Retinal pigment epithelial cell (primary cell): ENCODE results near the gene MYNN.

Experiments
- DNase-seq: peaks from one replicate; pipeline ENCODE4 v3.0.0-alpha.2; 2010; ENCODE audit warnings: low read depth
- H3K4me3 ChIP-seq: 2 replicates; pipeline ENCODE4 v1.5.1; 2011; ENCODE audit warnings: mild to moderate bottlenecking, low read length, control low read depth, moderate library complexity
- TF ChIP-seq, protein P1 (sequence below): conservative IDR thresholded peaks from 2 replicates; pipeline ENCODE4 v1.5.1; 2011; ENCODE audit warnings: low read depth, low read length, control low read depth, inconsistent platforms

MYNN gene

DNA sequence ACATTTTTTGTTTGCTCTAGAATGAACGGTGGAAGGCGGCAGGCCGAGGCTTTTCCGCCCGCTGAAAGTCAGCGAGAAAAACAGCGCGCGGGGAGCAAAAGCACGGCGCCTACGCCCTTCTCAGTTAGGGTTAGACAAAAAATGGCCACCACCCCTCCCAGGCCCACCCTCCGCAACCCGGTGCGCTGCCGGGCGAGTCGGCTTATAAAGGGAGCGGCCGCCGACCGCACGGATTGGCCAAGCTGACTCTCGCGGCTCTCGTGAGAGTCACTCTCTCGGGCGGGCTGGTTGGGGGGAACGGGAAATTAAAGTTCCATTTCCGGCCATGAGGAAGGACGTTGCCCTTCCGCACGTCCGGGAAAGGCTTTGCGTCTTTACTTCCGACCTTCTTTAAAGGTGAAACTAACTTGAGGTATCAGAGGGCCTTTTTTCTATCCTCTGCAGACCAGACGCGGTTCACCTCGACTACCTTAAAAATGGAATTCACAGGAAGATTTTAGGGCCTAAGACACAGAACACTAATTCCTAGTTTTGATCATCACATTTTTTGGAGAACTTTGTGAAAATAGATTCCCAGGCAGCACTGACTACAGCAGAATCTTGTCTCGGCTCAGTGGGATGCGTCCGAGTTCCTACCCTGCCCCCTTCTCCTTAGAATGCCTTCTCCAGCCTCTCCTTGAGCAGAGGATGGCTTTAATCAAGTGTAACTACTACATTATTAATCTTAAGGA is 8.1 kb upstream of the MYNN start, which contains the start of gene TERC:
Gene TERC (minus strand): TSS at position 179 of the 731 bp plus-strand sequence.
- H3K4me3 ChIP-seq: peak within 1 kb of the TSS; percentile 83
- peak; percentile 80 for DNase-seq
- TF ChIP-seq, protein P1, sequence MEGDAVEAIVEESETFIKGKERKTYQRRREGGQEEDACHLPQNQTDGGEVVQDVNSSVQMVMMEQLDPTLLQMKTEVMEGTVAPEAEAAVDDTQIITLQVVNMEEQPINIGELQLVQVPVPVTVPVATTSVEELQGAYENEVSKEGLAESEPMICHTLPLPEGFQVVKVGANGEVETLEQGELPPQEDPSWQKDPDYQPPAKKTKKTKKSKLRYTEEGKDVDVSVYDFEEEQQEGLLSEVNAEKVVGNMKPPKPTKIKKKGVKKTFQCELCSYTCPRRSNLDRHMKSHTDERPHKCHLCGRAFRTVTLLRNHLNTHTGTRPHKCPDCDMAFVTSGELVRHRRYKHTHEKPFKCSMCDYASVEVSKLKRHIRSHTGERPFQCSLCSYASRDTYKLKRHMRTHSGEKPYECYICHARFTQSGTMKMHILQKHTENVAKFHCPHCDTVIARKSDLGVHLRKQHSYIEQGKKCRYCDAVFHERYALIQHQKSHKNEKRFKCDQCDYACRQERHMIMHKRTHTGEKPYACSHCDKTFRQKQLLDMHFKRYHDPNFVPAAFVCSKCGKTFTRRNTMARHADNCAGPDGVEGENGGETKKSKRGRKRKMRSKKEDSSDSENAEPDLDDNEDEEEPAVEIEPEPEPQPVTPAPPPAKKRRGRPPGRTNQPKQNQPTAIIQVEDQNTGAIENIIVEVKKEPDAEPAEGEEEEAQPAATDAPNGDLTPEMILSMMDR: no peak

- no peak for DNase-seq
- TF ChIP-seq, protein P1: peak; percentile 3
These were observed 3.7 kb upstream of the MYNN start, which contains the start of gene ACTRT3 for GRCh38 chr3:169769287-169770181. Gene ACTRT3, minus strand, starts transcription at chr3:169769561. Its CDS starts 41 bp downstream, at chr3:169769520.

GRCh38 chr3:169771497-169772304 is 1.5 kb upstream of the MYNN start:
- peak; percentile 16 for DNase-seq
- TF ChIP-seq, protein P1: no peak

More at GRCh38 chr3:169769287-169770181, 3.7 kb upstream of the MYNN start, which contains the start of gene ACTRT3:
- peak within 1 kb of the TSS; percentile 90 for H3K4me3 ChIP-seq

DNA sequence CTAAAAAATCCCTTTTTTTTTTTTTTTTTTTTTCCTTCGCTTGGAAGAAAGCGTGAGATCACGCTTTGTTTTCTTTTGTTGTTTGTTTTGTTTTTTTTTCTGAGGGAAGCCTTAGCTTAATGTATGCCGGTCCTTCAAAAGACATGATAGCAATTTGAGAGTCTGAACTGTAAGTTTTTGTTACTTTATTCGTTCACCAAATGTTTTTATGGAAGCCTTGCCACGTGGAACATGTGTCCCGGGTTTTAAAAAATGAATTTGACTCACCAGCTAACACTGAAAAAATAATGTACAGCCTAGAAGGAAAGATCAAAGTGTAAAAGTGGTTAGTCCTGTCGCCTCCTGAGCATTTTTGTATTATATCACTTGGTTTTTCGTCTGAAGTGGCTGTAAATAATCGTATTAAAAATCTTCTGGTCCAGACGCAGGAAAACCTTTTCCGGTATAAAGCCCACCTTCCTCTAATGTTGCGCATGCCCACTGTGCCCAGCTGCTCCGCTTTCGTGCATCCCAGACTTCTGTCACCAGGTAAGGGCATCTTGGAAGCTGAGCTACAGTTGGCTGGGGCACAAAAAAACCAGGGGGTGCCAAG is 795 bp upstream of the MYNN start:
- peak overlapping the region; percentile 97 for H3K4me3 ChIP-seq
- DNase-seq: peak; percentile 48
- TF ChIP-seq, protein P1: no peak

More at GRCh38 chr3:169771497-169772304, 1.5 kb upstream of the MYNN start:
- peak overlapping the region; percentile 97 for H3K4me3 ChIP-seq

DNA sequence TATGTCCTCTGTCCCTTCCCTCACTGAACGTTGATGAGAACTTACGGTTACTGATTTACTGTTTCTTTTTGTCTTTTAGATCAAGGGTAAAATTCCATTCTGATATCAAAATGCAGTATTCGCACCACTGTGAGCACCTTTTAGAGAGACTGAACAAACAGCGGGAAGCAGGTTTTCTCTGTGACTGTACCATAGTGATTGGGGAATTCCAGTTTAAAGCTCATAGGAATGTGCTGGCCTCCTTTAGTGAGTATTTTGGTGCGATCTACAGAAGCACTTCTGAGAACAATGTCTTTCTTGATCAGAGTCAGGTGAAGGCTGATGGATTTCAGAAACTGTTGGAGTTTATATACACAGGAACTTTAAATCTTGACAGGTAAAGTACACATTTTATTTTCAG is 990 bp downstream of the MYNN start:
- peak overlapping the region; percentile 97 for H3K4me3 ChIP-seq
- no peak for DNase-seq
- TF ChIP-seq, protein P1: no peak

GRCh38 chr3:169777822-169778221 is 4.6 kb downstream of the MYNN start:
- no peak for DNase-seq
- TF ChIP-seq, protein P1: no peak
- no peak overlapping the region for H3K4me3 ChIP-seq
